Aorta (tissue), 5 donors: ENCODE results near the gene TMEM213. TPM values are rescaled to one million over a fixed set of nuclear protein-coding genes. Genes with fewer than 3 reads are reported as not detected.
"Not testable (repeated sequence)": the region's sequence is repeated elsewhere in the genome, so short reads cannot be mapped to it uniquely, and the experiment has no call there.

Experiments
- ATAC-seq: fragments of 200-7000 bp; cut with Tn5 transposase; one replicate; pipeline ENCODE4 v1.9.1; 2022; ENCODE audit warnings: moderate library complexity; ENCODE audit not compliant: low FRiP score
- DNase-seq, 2 donors: peaks; one replicate each; pipeline ENCODE4 v3.0.0-alpha.2; 2020
- H3K27ac ChIP-seq, 2 donors: one replicate each; pipeline ENCODE4 v1.5.1; 2013; ENCODE audit warnings: low read length in 2 of 2, mild to moderate bottlenecking in 2 of 2, moderate library complexity in 2 of 2, control low read depth in 1 of 2, inconsistent platforms in 1 of 2, low read depth in 1 of 2
- H3K27me3 ChIP-seq, 2 donors: one replicate each; pipeline ENCODE4 v1.6.1; 2013; ENCODE audit warnings: control low read depth in 1 of 2, low read length in 1 of 2, mild to moderate bottlenecking in 1 of 2, moderate library complexity in 1 of 2; ENCODE audit not compliant: insufficient read depth in 2 of 2, control insufficient read depth in 1 of 2
- H3K36me3 ChIP-seq, 2 donors: one replicate each; pipeline ENCODE4 v1.6.1; 2013; ENCODE audit warnings: control low read depth in 1 of 2, low read length in 1 of 2, mild to moderate bottlenecking in 1 of 2; ENCODE audit not compliant: insufficient read depth in 2 of 2, control insufficient read depth in 1 of 2
- H3K4me1 ChIP-seq, 2 donors: one replicate each; pipeline ENCODE4 v1.6.1; 2013; ENCODE audit warnings: low read length in 2 of 2, control low read depth in 1 of 2, mild to moderate bottlenecking in 1 of 2, moderate library complexity in 1 of 2; ENCODE audit not compliant: insufficient read depth in 2 of 2, control insufficient read depth in 1 of 2
- H3K4me3 ChIP-seq, 2 donors: one replicate each; pipeline ENCODE4 v1.5.1; 2013; ENCODE audit warnings: low read length in 2 of 2, control low read depth in 1 of 2, mild to moderate bottlenecking in 1 of 2
- H3K9me3 ChIP-seq: one replicate; pipeline ENCODE4 v1.6.1; 2013; ENCODE audit warnings: mild to moderate bottlenecking, low read length; ENCODE audit not compliant: control insufficient read depth
- WGBS, 2 donors: extraction: QIAGEN DNeasy Blood & Tissue Kit; methylation state at CpG; one replicate each; pipeline ENCODE4 v1.1.7; 2013; 5-methylcytosine and 5-hydroxymethylcytosine counted together
- intact Hi-C, 2 donors: fragments of 100-400 bp; cut with DNase I; formaldehyde crosslinking; loops; one replicate each; pipeline versions ENCODE4 v1.14.2 to v1.15.0; 2022
- polyA plus RNA-seq, 2 donors: library from polyadenylated mRNA; stranded (reverse); fragments of 200-250 nt; gene quantifications; one replicate each; pipeline ENCODE4 v1.2.3, GENCODE V29; 2013
- total RNA-seq, 2 donors: library from RNA; stranded (reverse); fragmentation: NEBNext Ultra II Directional; extraction: Animal tissue kit (Norgen Biotek cat#: 25700); gene quantifications; one replicate each; pipeline ENCODE4 v1.2.1, GENCODE V29; 2021
- donor health status: healthy with polysubstance abuse.
- donor health status: Bipolar disorder and iron deficiency.
- donor health status: DM: no; HTN: no; CAD: no.
- donor health status: DM: no; HTN: no; CAD: no.
- donor health status: DM: yes; HTN: yes; CAD: no.

The TMEM213 gene
- total and polyA plus RNA-seq, 4 donors, result not detected

DNA sequence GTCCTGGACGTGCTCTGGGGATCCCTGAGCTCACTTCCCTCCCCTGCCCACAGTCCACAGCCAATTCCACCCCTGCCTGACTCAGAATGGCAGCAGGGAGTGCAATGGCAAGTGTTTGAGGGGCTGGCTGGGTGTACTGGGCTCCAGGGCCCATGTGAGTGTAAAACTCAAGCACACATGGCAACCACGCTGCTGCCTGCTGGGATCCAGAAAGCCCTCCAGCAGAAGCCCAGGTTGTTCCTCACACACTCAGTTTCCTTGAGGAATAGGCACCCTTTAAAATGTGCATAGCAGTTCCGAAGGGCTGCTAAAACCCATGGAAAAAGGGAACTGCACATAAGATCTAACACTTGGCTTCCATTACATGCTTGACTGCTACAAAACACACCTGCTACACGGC, 11.6 kb downstream of the TMEM213 start:
- Histone ChIP-seq H3K27ac (no peak overlapping the region), H3K27me3 (no peaks in the 10 kb centered on the region), H3K9me3 (no peaks in the 10 kb centered on the region), H3K4me1 (no peaks in the 10 kb centered on the region), H3K4me3 (no peak overlapping the region), H3K36me3 (no peaks in the 10 kb centered on the region)
- intact Hi-C loops, result no loop called here
- ATAC-seq, result no peak
- 74 to 76% methylated on average over 4 of the region's 4 CpGs for WGBS, 2 donors
- DNase-seq, result no peak

DNA sequence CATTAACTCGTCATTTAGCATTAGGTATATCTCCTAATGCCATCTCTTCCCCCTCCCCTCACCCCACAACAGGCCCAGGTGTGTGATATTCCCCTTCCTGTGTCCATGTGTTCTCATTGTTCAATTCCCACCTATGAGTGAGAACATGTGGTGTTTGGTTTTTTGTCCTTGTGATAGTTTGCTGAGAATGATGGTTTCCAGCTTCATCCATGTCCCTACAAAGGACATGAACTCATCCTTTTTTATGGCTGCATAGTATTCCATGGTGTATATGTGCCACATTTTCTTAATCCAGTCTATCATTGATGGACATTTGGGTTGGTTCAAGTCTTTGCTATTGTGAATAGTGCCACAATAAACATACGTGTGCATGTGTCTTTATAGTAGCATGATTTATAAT, 13.5 kb downstream of the TMEM213 start:
- H3K4me3 ChIP-seq, DNase-seq, H3K27ac ChIP-seq, H3K4me1 ChIP-seq, H3K9me3 ChIP-seq, H3K36me3 ChIP-seq, intact Hi-C loops, ATAC-seq, H3K27me3 ChIP-seq: not testable (repeated sequence)
- 97 to 100% methylated on average over 1 to 2 of the region's 2 CpGs for WGBS, 2 donors

DNA sequence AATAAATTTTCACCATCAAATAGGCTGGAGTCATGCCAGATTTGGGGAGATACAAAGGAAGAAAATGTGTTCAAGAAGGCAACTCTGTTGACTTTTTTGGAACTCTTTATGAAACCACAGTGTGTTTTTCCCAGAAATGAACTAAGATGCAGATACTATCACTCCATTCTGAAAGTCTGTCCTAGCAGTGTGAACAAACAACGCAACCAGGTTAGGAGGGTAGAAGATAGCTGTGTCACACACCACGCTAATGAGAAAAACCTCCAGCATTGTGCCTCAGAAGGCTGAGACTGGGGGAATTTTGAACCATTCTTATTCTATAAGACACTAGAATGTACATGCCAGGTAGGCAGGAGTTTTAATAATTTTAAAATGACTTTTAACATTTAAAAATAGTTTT, 16.2 kb downstream of the TMEM213 start:
- Histone ChIP-seq H3K36me3 (no peaks in the 10 kb centered on the region), H3K4me3 (no peak overlapping the region), H3K9me3 (no peaks in the 10 kb centered on the region), H3K27ac (no peak overlapping the region), H3K4me1 (no peaks in the 10 kb centered on the region), H3K27me3 (no peaks in the 10 kb centered on the region)
- intact Hi-C loops, result no loop called here
- 79 to 85% methylated on average over 2 of the region's 2 CpGs for WGBS, 2 donors
- DNase-seq (no peak), ATAC-seq (no peak)

DNA sequence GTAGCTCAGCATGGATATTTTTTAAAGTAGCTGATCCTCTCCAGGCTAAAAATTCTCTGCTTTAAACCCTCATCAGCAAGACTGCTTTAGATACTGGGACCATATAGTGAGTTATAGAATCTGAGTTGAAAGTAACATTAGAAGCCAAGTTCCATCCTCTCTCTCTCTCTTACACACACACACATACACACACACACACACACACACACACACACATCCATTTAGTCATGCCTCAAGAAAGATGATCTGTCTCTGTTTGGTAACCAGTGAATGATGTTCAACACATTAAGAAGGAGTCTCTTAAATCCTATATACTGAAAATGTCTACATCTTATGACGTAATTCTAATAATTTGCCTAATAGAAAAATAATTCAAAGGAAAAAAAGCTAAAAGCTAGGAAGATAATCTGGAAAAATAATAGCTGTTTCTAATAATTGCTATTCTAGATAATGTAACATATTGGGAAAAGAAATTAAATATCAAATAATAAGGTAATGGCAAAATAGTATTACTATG, 17.1 kb downstream of the TMEM213 start:
- WGBS, 2 donors, result 76 to 87% methylated on average over 1 of the region's 1 CpG
- H3K4me3 ChIP-seq, result no peak overlapping the region
- intact Hi-C loops, result no loop called here
- DNase-seq (no peak), ATAC-seq (no peak)
- H3K27me3 ChIP-seq, result no peaks in the 10 kb centered on the region
- H3K4me1 ChIP-seq, result no peaks in the 10 kb centered on the region
- no peaks in the 10 kb centered on the region for H3K9me3 ChIP-seq
- H3K36me3 ChIP-seq, result no peaks in the 10 kb centered on the region
- H3K27ac ChIP-seq, result no peak overlapping the region

DNA sequence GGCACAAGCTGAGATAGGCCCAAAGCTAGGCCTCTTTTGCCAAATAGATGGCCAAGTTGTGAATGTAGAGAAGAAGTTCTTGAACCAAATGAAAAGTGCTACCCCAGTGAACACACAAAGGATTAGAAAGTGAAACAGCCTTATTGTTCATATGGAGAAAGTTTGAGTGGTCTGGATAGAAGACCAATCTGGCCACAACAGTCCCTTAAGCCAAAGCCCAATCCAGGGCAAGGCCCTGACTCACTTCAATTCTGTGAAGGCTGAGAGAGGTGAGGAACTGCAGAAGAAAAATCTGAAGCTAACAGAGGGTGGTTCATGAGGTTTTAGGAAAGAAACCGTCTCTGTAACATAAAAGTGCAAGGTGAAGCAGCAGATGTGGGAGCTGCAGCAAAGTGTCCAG, 18.9 kb downstream of the TMEM213 start:
- H3K36me3 ChIP-seq, result no peaks in the 10 kb centered on the region
- H3K4me1 ChIP-seq, result no peaks in the 10 kb centered on the region
- no peak for ATAC-seq
- H3K9me3 ChIP-seq, result no peaks in the 10 kb centered on the region
- no peak overlapping the region for H3K27ac ChIP-seq
- no peak for DNase-seq
- no peak overlapping the region for H3K4me3 ChIP-seq
- intact Hi-C loops, result no loop called here
- 80 to 86% methylated on average over 1 of the region's 1 CpG for WGBS, 2 donors
- H3K27me3 ChIP-seq, result no peaks in the 10 kb centered on the region

DNA sequence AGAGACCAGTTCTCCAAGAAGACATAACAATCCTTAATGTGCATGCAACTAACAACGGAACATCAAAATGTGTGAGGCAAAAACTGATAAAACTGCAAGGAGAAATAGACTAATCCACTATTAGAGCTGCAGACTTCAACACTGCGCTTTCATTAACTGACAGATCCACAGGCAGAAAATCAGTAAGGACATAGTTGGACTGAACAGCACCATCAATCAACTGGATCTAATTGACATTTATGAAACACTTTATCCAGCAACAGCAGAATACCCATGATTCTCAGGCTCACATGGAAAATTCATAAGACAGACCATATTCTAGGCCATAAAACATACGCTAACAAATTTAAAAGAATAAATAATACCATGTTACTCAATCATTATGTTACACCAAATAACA, 21.8 kb downstream of the TMEM213 start:
- H3K4me3 ChIP-seq, result no peak overlapping the region
- WGBS, 2 donors, result 75 to 77% methylated on average over 3 of the region's 3 CpGs
- no peak overlapping the region for H3K27ac ChIP-seq
- H3K36me3 ChIP-seq, result no peaks in the 10 kb centered on the region
- ATAC-seq, result no peak
- H3K27me3 ChIP-seq, result no peaks in the 10 kb centered on the region
- intact Hi-C loops, result no loop called here
- H3K4me1 ChIP-seq, result no peaks in the 10 kb centered on the region
- no peak for DNase-seq
- no peaks in the 10 kb centered on the region for H3K9me3 ChIP-seq

DNA sequence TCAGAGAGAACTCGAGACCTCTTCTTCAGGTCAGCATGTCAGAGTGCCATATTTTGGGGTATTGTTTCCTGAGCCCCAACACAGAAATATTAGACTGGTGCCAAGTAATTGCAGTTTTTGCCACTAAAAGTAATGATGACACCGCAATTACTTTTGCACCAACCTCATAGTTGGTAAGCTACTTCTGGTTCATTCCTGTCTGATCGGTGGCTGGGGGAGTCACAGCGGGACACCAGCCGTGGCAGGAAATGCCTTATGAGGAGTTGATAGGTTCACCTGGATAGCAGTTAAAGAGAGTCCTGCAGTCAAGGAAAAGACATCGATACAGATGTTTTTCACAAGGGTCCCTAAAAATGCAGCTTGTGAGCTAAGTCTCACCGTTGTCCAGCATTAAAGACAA, 24.1 kb downstream of the TMEM213 start:
- ATAC-seq, result no peak
- Histone ChIP-seq H3K4me1 (no peaks in the 10 kb centered on the region), H3K4me3 (no peak overlapping the region), H3K27ac (no peak overlapping the region), H3K36me3 (no peaks in the 10 kb centered on the region), H3K9me3 (no peaks in the 10 kb centered on the region), H3K27me3 (no peaks in the 10 kb centered on the region)
- DNase-seq, result no peak
- intact Hi-C loops, result no loop called here
- WGBS, 2 donors, result 85 to 86% methylated on average over 7 of the region's 7 CpGs

DNA sequence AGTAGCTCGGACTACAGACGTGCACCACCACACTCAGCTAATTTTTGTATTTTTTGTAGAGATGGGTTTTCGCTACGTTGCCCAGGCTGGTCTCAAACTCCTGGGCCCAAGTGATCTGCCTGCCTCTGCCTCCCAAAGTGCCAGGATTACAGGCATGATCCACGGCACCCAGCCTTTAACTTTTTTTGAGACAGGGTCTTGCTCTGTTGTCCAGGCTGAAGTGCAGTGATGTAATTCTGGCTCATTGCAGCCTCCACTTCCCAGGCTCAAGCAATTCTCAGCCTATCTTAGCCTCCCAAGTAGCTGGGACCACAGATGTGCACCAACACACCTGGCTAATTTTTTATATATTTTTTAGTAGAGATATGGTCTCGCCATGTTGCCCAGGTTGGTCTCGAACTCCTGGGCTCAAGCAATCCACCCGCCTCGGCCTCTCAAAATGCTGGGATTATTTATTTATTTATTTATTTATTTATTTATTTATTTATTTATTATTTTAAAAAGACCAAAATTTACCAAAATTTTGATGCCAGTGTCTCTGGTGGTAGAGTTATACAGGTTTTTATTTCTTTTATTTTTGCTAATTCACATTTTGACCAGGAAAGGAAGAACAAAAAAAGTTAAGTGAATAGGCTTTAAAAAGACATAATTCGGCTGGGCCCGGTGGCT, 25.2 kb downstream of the TMEM213 start:
- H3K36me3 ChIP-seq, result no peaks in the 10 kb centered on the region
- intact Hi-C loops, result no loop called here
- no peaks in the 10 kb centered on the region for H3K27me3 ChIP-seq
- ATAC-seq (no peak), DNase-seq (no peak)
- H3K4me1 ChIP-seq, result no peaks in the 10 kb centered on the region
- H3K27ac ChIP-seq, result no peak overlapping the region
- 88 to 93% methylated on average over 11 of the region's 11 CpGs for WGBS, 2 donors
- no peaks in the 10 kb centered on the region for H3K9me3 ChIP-seq
- H3K4me3 ChIP-seq, result no peak overlapping the region

DNA sequence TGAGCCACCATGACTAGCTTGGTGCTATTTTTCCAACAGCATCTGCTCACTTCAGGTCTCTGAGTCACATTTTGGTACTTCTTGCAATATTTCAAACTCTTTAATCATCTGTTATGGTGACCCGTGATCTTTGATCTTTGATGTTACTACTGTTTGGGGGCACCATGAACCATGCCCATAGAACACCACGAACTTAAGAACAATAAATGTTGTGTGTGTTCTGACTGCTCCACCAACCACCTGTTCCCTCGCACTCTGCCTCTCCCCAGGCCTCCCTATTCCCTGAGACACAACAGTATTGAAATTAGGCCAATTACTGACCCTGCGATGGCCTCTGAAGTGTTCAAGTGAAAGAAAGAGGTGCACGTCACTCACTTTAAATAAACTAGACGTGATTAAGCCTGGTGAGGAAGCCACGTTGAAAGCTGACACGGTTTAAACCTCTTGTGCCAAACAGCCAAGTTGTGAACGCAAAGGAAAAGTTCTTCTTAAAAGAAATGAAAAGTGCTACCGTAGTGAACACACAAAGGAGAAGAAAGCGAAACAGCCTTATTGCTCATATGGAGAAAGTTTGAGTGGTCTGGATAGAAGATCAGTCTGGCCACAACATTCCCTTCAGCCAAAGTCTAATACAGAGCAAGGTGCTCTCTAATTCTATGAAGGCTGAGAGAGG, 27.4 kb downstream of the TMEM213 start:
- Histone ChIP-seq H3K27me3 (no peaks in the 10 kb centered on the region), H3K4me3 (no peak overlapping the region), H3K4me1 (no peaks in the 10 kb centered on the region), H3K27ac (no peak overlapping the region), H3K36me3 (no peaks in the 10 kb centered on the region), H3K9me3 (no peaks in the 10 kb centered on the region)
- ATAC-seq (no peak), DNase-seq (no peak)
- 89% methylated on average over 11 of the region's 11 CpGs for WGBS, 2 donors
- intact Hi-C loops, result no loop called here
